Neural progenitor cell (in vitro differentiated cells): ENCODE results near the gene PPM1K. TPM values are rescaled to one million over a fixed set of nuclear protein-coding genes. Genes with fewer than 3 reads are reported as not detected.

Experiments
- DNase-seq: peaks from one replicate; pipeline ENCODE4 v3.0.0-alpha.2; 2016; ENCODE audit warnings: low spot score
- H2AFZ ChIP-seq: fragments of 200-600 bp; sonication (generic); replicated peaks from 2 replicates; pipeline ENCODE4 v1.6.1; 2016; ENCODE audit warnings: antibody characterized with exemption
- H3F3A ChIP-seq: fragments of 200-600 bp; sonication (generic); 2 replicates; pipeline ENCODE4 v1.6.1; 2016; ENCODE audit warnings: antibody characterized with exemption, low read depth
- H3K27ac ChIP-seq: fragments of 200-600 bp; sonication (generic); 2 replicates; pipeline ENCODE4 v1.5.1; 2016; ENCODE audit warnings: mild to moderate bottlenecking
- H3K27me3 ChIP-seq: fragments of 200-600 bp; sonication (generic); 2 replicates; pipeline ENCODE4 v1.6.1; 2016; ENCODE audit warnings: mild to moderate bottlenecking, moderate library complexity
- H3K36me3 ChIP-seq: fragments of 200-600 bp; sonication (generic); 2 replicates; pipeline ENCODE4 v1.5.1; 2016
- H3K4me1 ChIP-seq: fragments of 200-600 bp; sonication (generic); 2 replicates; pipeline ENCODE4 v1.6.1; 2016; ENCODE audit warnings: mixed run types
- H3K4me2 ChIP-seq: fragments of 200-600 bp; sonication (generic); 2 replicates; pipeline ENCODE4 v1.6.1; 2016
- H3K4me3 ChIP-seq: fragments of 200-600 bp; sonication (generic); 2 replicates; pipeline ENCODE4 v1.5.1; 2016
- H3K79me2 ChIP-seq: fragments of 200-600 bp; sonication (generic); 2 replicates; pipeline ENCODE4 v1.6.1; 2016; ENCODE audit warnings: low read depth
- H3K9ac ChIP-seq: fragments of 200-600 bp; sonication (generic); 2 replicates; pipeline ENCODE4 v1.6.1; 2016
- H3K9me3 ChIP-seq: fragments of 200-600 bp; sonication (generic); 2 replicates; pipeline ENCODE4 v1.5.1; 2016; ENCODE audit warnings: low read depth
- H4K20me1 ChIP-seq: fragments of 200-600 bp; sonication (generic); 2 replicates; pipeline ENCODE4 v1.6.1; 2016; ENCODE audit warnings: low read depth
- H3K27ac Mint-ChIP-seq: 3 replicates; pipeline ENCODE4 v1.8.0; 2021; ENCODE audit warnings: mixed read lengths
- H3K27me3 Mint-ChIP-seq: 2 replicates; pipeline ENCODE4 v1.8.0; 2022; ENCODE audit warnings: low read depth, mild to moderate bottlenecking, inconsistent platforms, moderate library complexity, mixed read lengths; ENCODE audit not compliant: insufficient read depth
- H3K36me3 Mint-ChIP-seq: 3 replicates; pipeline ENCODE4 v1.8.0; 2021; ENCODE audit warnings: mixed read lengths
- H3K4me1 Mint-ChIP-seq: 3 replicates; pipeline ENCODE4 v1.8.0; 2021; ENCODE audit warnings: mixed read lengths
- H3K4me3 Mint-ChIP-seq: 3 replicates; pipeline ENCODE4 v1.8.0; 2021; ENCODE audit warnings: mild to moderate bottlenecking, moderate library complexity, mixed read lengths
- H3K9me3 Mint-ChIP-seq: 3 replicates; pipeline ENCODE4 v1.8.0; 2020; ENCODE audit warnings: mixed read lengths
- CTCF ChIP-seq: fragments of 200-600 bp; sonication (generic); IDR thresholded peaks from 2 replicates; pipeline ENCODE4 v1.5.1; 2017; ENCODE audit warnings: antibody characterized with exemption, mild to moderate bottlenecking
- EZH2 ChIP-seq: fragments of 200-600 bp; sonication (generic); IDR thresholded peaks from 2 replicates; pipeline ENCODE4 v1.6.1; 2017; ENCODE audit warnings: antibody characterized with exemption, mild to moderate bottlenecking, moderate library complexity
- EZH2phosphoT487 ChIP-seq: fragments of 200-600 bp; sonication (generic); IDR thresholded peaks from 2 replicates; pipeline ENCODE4 v1.6.1; 2017; ENCODE audit warnings: antibody characterized with exemption
- total RNA-seq: library from RNA; depleted of rRNA; stranded (reverse); fragments of >200 nt; gene quantifications from 2 replicates; pipeline ENCODE4 v1.2.3, GENCODE V29; 2015; ENCODE audit warnings: low replicate concordance

PPM1K gene
- total RNA-seq, result 6.4 and 7.3 TPM in 2 replicates

- peak within 1 kb of the TSS; percentile 3 for H3K9ac ChIP-seq
- peak within 1 kb of the TSS; percentile 87 for H2AFZ ChIP-seq
- peaks cover 2% of the 10 kb centered on the region for H3K27me3 Mint-ChIP-seq
- H4K20me1 ChIP-seq, result no peaks in the 10 kb centered on the region
- peaks cover 30% of the 10 kb centered on the region for H3F3A ChIP-seq
- peak within 1 kb of the TSS; percentile 99 for H3K4me3 Mint-ChIP-seq
- peaks cover 7% of the 10 kb centered on the region for H3K4me1 ChIP-seq
- TF ChIP-seq EZH2 (peak; percentile 10), CTCF (peak; percentile 12), EZH2phosphoT487 (peak; percentile 31)
- H3K27ac Mint-ChIP-seq, result peak within 1 kb of the TSS; percentile 96
- peak; percentile 99 for DNase-seq
- H3K36me3 ChIP-seq, result no peaks in the 10 kb centered on the region
- H3K27me3 ChIP-seq, result peaks cover 27% of the 10 kb centered on the region
- H3K4me3 ChIP-seq, result peak within 1 kb of the TSS; percentile 63
- H3K4me1 Mint-ChIP-seq, result peaks cover 17% of the 10 kb centered on the region
- no peaks in the 10 kb centered on the region for H3K9me3 Mint-ChIP-seq
- no peaks in the 10 kb centered on the region for H3K36me3 Mint-ChIP-seq
- peak within 1 kb of the TSS; percentile 76 for H3K4me2 ChIP-seq
- H3K79me2 ChIP-seq, result no peaks in the 10 kb centered on the region
- H3K9me3 ChIP-seq, result no peaks in the 10 kb centered on the region
- H3K27ac ChIP-seq, result peak within 1 kb of the TSS; percentile 52
Observed at GRCh38 chr4:88284439-88285234, at the start of gene PPM1K. Gene PPM1K (minus strand): TSS chr4:88284561. CDS start chr4:88278583, 5,978 bp downstream.

GRCh38 chr4:88333741-88334405, 49.5 kb upstream of the PPM1K start:
- H3K9me3 ChIP-seq, result no peaks in the 10 kb centered on the region
- no peaks in the 10 kb centered on the region for H4K20me1 ChIP-seq
- H3K9me3 Mint-ChIP-seq, result no peaks in the 10 kb centered on the region
- no peak for DNase-seq
- no peak overlapping the region for H3K4me3 ChIP-seq
- H2AFZ ChIP-seq, result no peak overlapping the region
- H3K27ac Mint-ChIP-seq, result no peak overlapping the region
- H3K4me3 Mint-ChIP-seq, result peak overlapping the region; percentile 1
- H3K27ac ChIP-seq, result no peak overlapping the region
- H3F3A ChIP-seq, result no peaks in the 10 kb centered on the region
- no peak for TF ChIP-seq EZH2
- no peak for TF ChIP-seq EZH2phosphoT487
- TF ChIP-seq CTCF, result no peak
- H3K4me1 ChIP-seq, result no peaks in the 10 kb centered on the region
- no peaks in the 10 kb centered on the region for H3K36me3 ChIP-seq
- no peaks in the 10 kb centered on the region for H3K79me2 ChIP-seq
- no peaks in the 10 kb centered on the region for H3K27me3 ChIP-seq
- no peaks in the 10 kb centered on the region for H3K36me3 Mint-ChIP-seq
- H3K9ac ChIP-seq, result no peak overlapping the region
- H3K4me1 Mint-ChIP-seq, result peaks cover 9% of the 10 kb centered on the region
- H3K4me2 ChIP-seq, result no peak overlapping the region
- H3K27me3 Mint-ChIP-seq, result peaks cover 9% of the 10 kb centered on the region

DNA sequence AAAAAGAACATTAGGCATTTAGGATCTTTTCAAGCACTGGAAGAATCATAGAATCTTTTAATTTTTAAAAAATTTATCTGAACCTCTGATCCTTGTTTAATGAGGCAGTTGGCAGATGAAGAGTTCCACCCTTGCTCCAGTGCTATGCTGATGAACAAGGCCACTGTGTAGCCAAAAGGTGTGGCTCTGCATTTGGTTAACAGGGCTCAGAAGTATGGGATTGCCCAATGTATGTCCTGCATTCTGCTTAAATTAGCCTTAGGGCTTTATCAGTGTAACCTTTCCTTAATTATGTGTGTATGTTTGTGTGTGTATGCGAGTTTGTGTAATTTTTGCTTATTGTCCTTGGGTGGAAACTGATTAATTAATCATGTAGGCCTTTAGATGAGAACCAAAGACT, 43.3 kb upstream of the PPM1K start:
- no peaks in the 10 kb centered on the region for H3K9me3 ChIP-seq
- H3F3A ChIP-seq, result no peaks in the 10 kb centered on the region
- H3K4me1 Mint-ChIP-seq, result peaks cover 5% of the 10 kb centered on the region
- H3K27ac ChIP-seq, result no peak overlapping the region
- H3K4me2 ChIP-seq, result no peak overlapping the region
- no peaks in the 10 kb centered on the region for H3K4me1 ChIP-seq
- no peaks in the 10 kb centered on the region for H4K20me1 ChIP-seq
- H3K27me3 Mint-ChIP-seq, result no peaks in the 10 kb centered on the region
- H3K4me3 ChIP-seq, result no peak overlapping the region
- H3K27ac Mint-ChIP-seq, result no peak overlapping the region
- no peaks in the 10 kb centered on the region for H3K27me3 ChIP-seq
- TF ChIP-seq CTCF, result no peak
- TF ChIP-seq EZH2, result no peak
- no peak for TF ChIP-seq EZH2phosphoT487
- H3K36me3 ChIP-seq, result no peaks in the 10 kb centered on the region
- H2AFZ ChIP-seq, result no peak overlapping the region
- no peaks in the 10 kb centered on the region for H3K36me3 Mint-ChIP-seq
- no peak overlapping the region for H3K4me3 Mint-ChIP-seq
- no peaks in the 10 kb centered on the region for H3K79me2 ChIP-seq
- no peak for DNase-seq
- no peak overlapping the region for H3K9ac ChIP-seq
- H3K9me3 Mint-ChIP-seq, result no peaks in the 10 kb centered on the region
